ENCODE data around the gene CCDC71L. TPM values are rescaled to one million over a fixed set of nuclear protein-coding genes. Genes with fewer than 3 reads are reported as not detected.
"Not testable (repeated sequence)": the region's sequence is repeated elsewhere in the genome, so short reads cannot be mapped to it uniquely, and the experiment has no call there.

The CCDC71L gene
- total RNA-seq = 10 to 100 TPM; 23.4 to 24.8 TPM

- no peaks in the 10 kb centered on the region for H3K9me3 Mint-ChIP-seq (ENCODE audit: low read depth)
- H3K36me3 Mint-ChIP-seq = peaks cover 8% of the 10 kb centered on the region
- peaks cover 26% of the 10 kb centered on the region for H3K4me1 Mint-ChIP-seq
- H3K4me3 Mint-ChIP-seq = peak within 1 kb of the TSS; percentile 78
- peak within 1 kb of the TSS; percentile 89 for H3K27ac Mint-ChIP-seq
- DNase-seq (peak; percentile 98), ATAC-seq (peak; percentile 85)
- CTCF ChIA-PET = interaction anchor here (0.6 to 8.5 kb wide), 25 partner anchors 10 to 507 kb away, joined by 3 to 104 read pairs (median 3); partner anchors contain the start of gene HBP1
- no peaks in the 10 kb centered on the region for H3K27me3 Mint-ChIP-seq
Observed at GRCh38 chr7:106660862-106661720, at the start of gene CCDC71L. Gene CCDC71L, minus strand, starts transcription at chr7:106661158. Its CDS starts 262 bp downstream, at chr7:106660896.

GRCh38 chr7:106709604-106710003 lies 48.6 kb upstream of the CCDC71L start:
- H3K27me3 Mint-ChIP-seq; H3K36me3 Mint-ChIP-seq; H3K4me1 Mint-ChIP-seq; CTCF ChIA-PET; ATAC-seq; H3K4me3 Mint-ChIP-seq; H3K9me3 Mint-ChIP-seq (ENCODE audit: low read depth); H3K27ac Mint-ChIP-seq; DNase-seq: not testable (repeated sequence)

GRCh38 chr7:106704000-106704840 lies 43.3 kb upstream of the CCDC71L start:
- no peak overlapping the region for H3K27ac Mint-ChIP-seq
- no peak for ATAC-seq
- no peak for DNase-seq

GRCh38 chr7:106693677-106694353 lies 32.9 kb upstream of the CCDC71L start:
- no peak for ATAC-seq
- Mint-ChIP-seq H3K27ac (no peak overlapping the region), H3K4me3 (no peak overlapping the region), H3K9me3 (ENCODE audit: low read depth) (no peaks in the 10 kb centered on the region), H3K27me3 (no peaks in the 10 kb centered on the region), H3K4me1 (peaks cover 9% of the 10 kb centered on the region), H3K36me3 (no peaks in the 10 kb centered on the region)
- CTCF ChIA-PET = no interaction called here
- DNase-seq = no peak

More at GRCh38 chr7:106704000-106704840, 43.3 kb upstream of the CCDC71L start:
- H3K27me3 Mint-ChIP-seq = peaks cover 4% of the 10 kb centered on the region
- no peak overlapping the region for H3K4me3 Mint-ChIP-seq
- peaks cover under 1% of the 10 kb centered on the region for H3K9me3 Mint-ChIP-seq (ENCODE audit: low read depth)
- CTCF ChIA-PET = no interaction called here
- H3K36me3 Mint-ChIP-seq = peaks cover 1% of the 10 kb centered on the region
- peaks cover 7% of the 10 kb centered on the region for H3K4me1 Mint-ChIP-seq

GRCh38 chr7:106692450-106693051 lies 31.6 kb upstream of the CCDC71L start:
- no peak for DNase-seq
- Mint-ChIP-seq H3K36me3 (peaks cover 4% of the 10 kb centered on the region), H3K27ac (no peak overlapping the region), H3K27me3 (no peaks in the 10 kb centered on the region), H3K4me3 (no peak overlapping the region), H3K9me3 (ENCODE audit: low read depth) (no peaks in the 10 kb centered on the region), H3K4me1 (peaks cover 9% of the 10 kb centered on the region)
- no peak for ATAC-seq
- CTCF ChIA-PET = no interaction called here

GRCh38 chr7:106688161-106688560 lies 27.2 kb upstream of the CCDC71L start:
- H3K27me3 Mint-ChIP-seq; ATAC-seq; CTCF ChIA-PET; H3K4me3 Mint-ChIP-seq; H3K9me3 Mint-ChIP-seq (ENCODE audit: low read depth); H3K36me3 Mint-ChIP-seq; H3K4me1 Mint-ChIP-seq; DNase-seq; H3K27ac Mint-ChIP-seq: not testable (repeated sequence)

GRCh38 chr7:106683941-106684340 lies 23.0 kb upstream of the CCDC71L start:
- H3K9me3 Mint-ChIP-seq (ENCODE audit: low read depth) = peaks cover 3% of the 10 kb centered on the region
- H3K4me3 Mint-ChIP-seq = no peak overlapping the region
- H3K4me1 Mint-ChIP-seq = peaks cover 13% of the 10 kb centered on the region
- H3K27ac Mint-ChIP-seq = no peak overlapping the region
- H3K36me3 Mint-ChIP-seq = peaks cover 7% of the 10 kb centered on the region
- H3K27me3 Mint-ChIP-seq = no peaks in the 10 kb centered on the region
- CTCF ChIA-PET = no interaction called here
- DNase-seq (no peak), ATAC-seq (no peak)

- DNase-seq = no peak
- ATAC-seq = no peak
- peaks cover 3% of the 10 kb centered on the region for H3K36me3 Mint-ChIP-seq
- no peak overlapping the region for H3K27ac Mint-ChIP-seq
- no peaks in the 10 kb centered on the region for H3K27me3 Mint-ChIP-seq
- peaks cover 16% of the 10 kb centered on the region for H3K4me1 Mint-ChIP-seq
- H3K4me3 Mint-ChIP-seq = no peak overlapping the region
- CTCF ChIA-PET = interaction anchor here (0.8 to 1.6 kb wide), 3 partner anchors 17 to 21 kb away, joined by 3 to 4 read pairs (median 3); partner anchors contain the start of gene CCDC71L
- peaks cover 3% of the 10 kb centered on the region for H3K9me3 Mint-ChIP-seq (ENCODE audit: low read depth)
Observed at GRCh38 chr7:106681815-106682495, 21.0 kb upstream of the CCDC71L start.

- DNase-seq (peak; percentile 63), ATAC-seq (peak; percentile 88)
- H3K27me3 Mint-ChIP-seq = no peaks in the 10 kb centered on the region
- peaks cover 16% of the 10 kb centered on the region for H3K4me1 Mint-ChIP-seq
- H3K9me3 Mint-ChIP-seq (ENCODE audit: low read depth) = peaks cover 3% of the 10 kb centered on the region
- peak overlapping the region; percentile 42 for H3K27ac Mint-ChIP-seq
- CTCF ChIA-PET = interaction anchor here (0.7 to 3.0 kb wide), 4 partner anchors 19 to 394 kb away, joined by 3 to 12 read pairs (median 4); partner anchors contain the start of genes CCDC71L and NAMPT
- no peak overlapping the region for H3K4me3 Mint-ChIP-seq
- peaks cover 2% of the 10 kb centered on the region for H3K36me3 Mint-ChIP-seq
Observed at GRCh38 chr7:106679153-106679931, 18.4 kb upstream of the CCDC71L start.

GRCh38 chr7:106678795-106679152 lies 17.8 kb upstream of the CCDC71L start:
- Mint-ChIP-seq H3K27ac (no peak overlapping the region), H3K27me3 (no peaks in the 10 kb centered on the region), H3K4me1 (peaks cover 16% of the 10 kb centered on the region), H3K36me3 (peaks cover 4% of the 10 kb centered on the region), H3K4me3 (no peak overlapping the region), H3K9me3 (ENCODE audit: low read depth) (no peaks in the 10 kb centered on the region)
- CTCF ChIA-PET = interaction anchor here (0.7 to 3.0 kb wide), 3 partner anchors 18 to 394 kb away, joined by 3 to 12 read pairs (median 4); partner anchors contain the start of genes CCDC71L and NAMPT
- no peak for ATAC-seq
- DNase-seq = no peak

- peaks cover 12% of the 10 kb centered on the region for H3K4me1 Mint-ChIP-seq
- ATAC-seq; DNase-seq; H3K4me3 Mint-ChIP-seq; H3K36me3 Mint-ChIP-seq; H3K9me3 Mint-ChIP-seq (ENCODE audit: low read depth); H3K27me3 Mint-ChIP-seq; H3K27ac Mint-ChIP-seq: not testable (repeated sequence)
- CTCF ChIA-PET = interaction anchor here (0.7 kb wide), 1 partner anchor 30 kb away, joined by 3 read pairs; no protein-coding TSS in a partner anchor
Observed at GRCh38 chr7:106676506-106676905, 15.5 kb upstream of the CCDC71L start.

GRCh38 chr7:106673688-106674087 lies 12.7 kb upstream of the CCDC71L start:
- H3K36me3 Mint-ChIP-seq; CTCF ChIA-PET; H3K4me1 Mint-ChIP-seq; DNase-seq; H3K9me3 Mint-ChIP-seq (ENCODE audit: low read depth); H3K27me3 Mint-ChIP-seq; H3K27ac Mint-ChIP-seq; ATAC-seq; H3K4me3 Mint-ChIP-seq: not testable (repeated sequence)

Data from activated CD8-positive, alpha-beta memory T cell treated with anti-CD3 and anti-CD28 coated beads, Interleukin-2, amount 10 ng/mL, durations not matched to agents 7 days and 5 days (primary cell).